Heart right ventricle (tissue), 16 donors: ENCODE measurements around the gene SPNS2. TPM values are rescaled to one million over a fixed set of nuclear protein-coding genes. Genes with fewer than 3 reads are reported as not detected.

ENCODE experiments used
- ATAC-seq, 8 donors: fragments of 200-7000 bp; cut with Tn5 transposase; one replicate each; pipeline ENCODE4 v1.9.1; 2020; ENCODE audit warnings: mild to moderate bottlenecking in 8 of 8, moderate library complexity in 8 of 8, moderate number of reproducible peaks in 1 of 8
- DNase-seq, 2 donors: peaks; one replicate each; pipeline ENCODE4 v3.0.0-alpha.2; 2020
- H3K27ac ChIP-seq, 10 donors: fragments of 200-600 bp; sonication (generic) in 2 of 10; one replicate each; pipeline versions ENCODE4 v1.5.0 to v1.8.0; 2020 to 2022; ENCODE audit warnings: mild to moderate bottlenecking in 3 of 10
- H3K27me3 ChIP-seq, 7 donors: fragments of 200-600 bp; one replicate each; pipeline ENCODE4 v1.8.0; 2021 to 2022; ENCODE audit warnings: mild to moderate bottlenecking in 2 of 7
- H3K36me3 ChIP-seq, 9 donors: fragments of 200-600 bp; sonication (generic) in 1 of 9; one replicate each; pipeline versions ENCODE4 v1.5.0 to v1.8.0; 2020 to 2022; ENCODE audit warnings: mild to moderate bottlenecking in 2 of 9
- H3K4me1 ChIP-seq, 9 donors: fragments of 200-600 bp; sonication (generic) in 1 of 9; one replicate each; pipeline versions ENCODE4 v1.5.0 to v1.8.0; 2020 to 2022; ENCODE audit warnings: mild to moderate bottlenecking in 4 of 9
- H3K4me3 ChIP-seq, 10 donors: fragments of 200-600 bp; sonication (generic) in 2 of 10; one replicate each; pipeline versions ENCODE4 v1.5.0 to v1.8.0; 2020 to 2022; ENCODE audit warnings: mild to moderate bottlenecking in 7 of 10, moderate library complexity in 2 of 10
- H3K9me3 ChIP-seq, 11 donors: fragments of 200-600 bp in 10 of 11; sonication (generic) in 2 of 11; one replicate each; pipeline versions ENCODE4 v1.5.0 to v1.8.0; 2013 to 2022; ENCODE audit warnings: mild to moderate bottlenecking in 2 of 11, control low read depth in 1 of 11, moderate library complexity in 1 of 11
- WGBS, 2 donors: extraction: QIAGEN DNeasy Blood & Tissue Kit; methylation state at CpG; one replicate each; pipeline ENCODE4 v1.1.7; 2013; ENCODE audit warnings: inconsistent platforms in 1 of 2; 5-methylcytosine and 5-hydroxymethylcytosine counted together
- intact Hi-C, 10 donors: fragments of 100-400 bp; cut with DNase I; formaldehyde crosslinking; loops; one replicate each; pipeline versions ENCODE4 v1.11.1 to v1.14.2; 2022
- polyA plus RNA-seq, 2 donors: library from polyadenylated mRNA; stranded (reverse); fragments of 200-250 nt; gene quantifications; one replicate each; pipeline ENCODE4 v1.2.3, GENCODE V29; 2013
- total RNA-seq, 10 donors: library from RNA; stranded (reverse); fragmentation: NEBNext Ultra II Directional in 3 of 10; extraction: Animal tissue kit (Norgen Biotek cat#: 25700) in 3 of 10; gene quantifications; one replicate each; pipeline versions ENCODE4 v1.2.1 to v1.2.4, GENCODE V29; 2021 to 2023
- TF ChIP-seq, protein P1 (sequence below), 9 donors: fragments of 200-600 bp; sonication (generic) in 2 of 9; IDR thresholded peaks; one replicate each; pipeline versions ENCODE4 v1.5.0 to v1.8.0; 2021 to 2022; ENCODE audit warnings: antibody characterized with exemption in 9 of 9, mild to moderate bottlenecking in 5 of 9, moderate library complexity in 1 of 9
- donor health status: Arrhythmogenic right ventricular cardiomyopathy.
- donor health status: ischemic (EF 13 %, LVEDD 7.1; RV severe dilation, severe dysfunction).
- donor health status: healthy with polysubstance abuse.
- donor health status: DM: no; HTN: yes; CAD: no.
- donor health status: DM: no; HTN: no; CAD: no.
- donor health status: ischemic (EF 25% LVEDD 6.9; RV normal size, moderate dysfunction).
- donor health status: ischemic (EF 25% LVEDD 5.7; RV mildly dilated, moderate dysfunction).
- donor health status: healthy.
- donor health status: DM: yes; HTN: yes; CAD: no.
- donor health status: Ischemic cardiomyopathy.
- donor health status: ischemic (EF 35%, LVEDD 5.7; RV mildly dilated, moderate dysfunction).
- donor health status: nonischemic (EF 11% LVEDD 7.7; RV severe dilation, severe dysfunction).
- donor health status: DM: yes; HTN: yes; CAD: no.
- donor health status: PGD.
- donor health status: ischemic (EF 29% LVEDD 5.4; RV normal size, mild dysfunction).
- donor health status: nonischemic (EF 23%, LVEDD 6.1; RV moderate dilation, normal function).

The SPNS2 gene
- total and polyA plus RNA-seq, 12 donors: 4.5 to 27.7 (median 9.8) TPM

DNA sequence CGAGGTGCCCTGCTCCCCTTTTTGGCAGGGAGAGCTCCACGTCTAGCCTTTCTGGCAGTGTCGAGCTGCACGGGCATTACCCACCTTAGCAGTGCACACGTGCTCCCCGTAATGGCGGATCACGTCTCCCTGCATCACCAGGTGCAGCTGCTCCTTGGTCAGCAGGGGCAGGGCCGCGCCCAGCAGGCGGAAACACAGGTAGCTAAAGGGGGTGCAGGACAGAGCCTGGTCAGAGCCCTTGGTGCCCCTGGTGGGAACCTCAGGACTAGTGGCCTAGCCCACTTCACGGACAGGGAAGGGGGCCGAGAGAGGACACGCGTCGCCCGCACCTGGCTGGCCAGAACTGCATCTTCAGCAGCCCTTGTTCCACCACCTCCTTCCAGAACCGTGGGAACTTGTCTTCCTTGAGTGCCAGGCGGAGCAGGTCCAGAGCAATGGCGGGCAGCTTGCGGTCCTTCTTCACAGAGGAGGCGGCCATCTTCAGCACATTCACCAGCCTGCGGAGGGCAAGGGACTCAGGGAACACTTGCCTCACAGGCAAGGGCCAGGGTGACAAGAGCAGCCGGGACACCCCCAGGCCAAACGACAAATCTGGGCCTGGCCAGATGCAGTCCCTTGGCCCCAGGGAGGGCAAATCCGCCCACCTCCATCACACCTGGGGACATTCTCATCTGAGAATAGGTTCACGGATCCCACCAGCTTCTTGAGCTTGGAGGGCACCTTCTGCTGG lies 53.3 kb downstream of the SPNS2 start:
- H3K27ac ChIP-seq: no peak overlapping the region
- peaks cover 7 to 24% (median 21%) of the 10 kb centered on the region in 9 donors for H3K4me1 ChIP-seq
- ATAC-seq (no peak), DNase-seq (no peak)
- H3K27me3 ChIP-seq: no peaks in the 10 kb centered on the region
- H3K36me3 ChIP-seq: peaks cover 0 to 72% (median 40%) of the 10 kb centered on the region in 9 donors
- no peaks in the 10 kb centered on the region for H3K9me3 ChIP-seq
- no peak overlapping the region for H3K4me3 ChIP-seq
- 95% methylated on average over 27 of the region's 27 CpGs for WGBS, 2 donors
- TF ChIP-seq, protein P1, sequence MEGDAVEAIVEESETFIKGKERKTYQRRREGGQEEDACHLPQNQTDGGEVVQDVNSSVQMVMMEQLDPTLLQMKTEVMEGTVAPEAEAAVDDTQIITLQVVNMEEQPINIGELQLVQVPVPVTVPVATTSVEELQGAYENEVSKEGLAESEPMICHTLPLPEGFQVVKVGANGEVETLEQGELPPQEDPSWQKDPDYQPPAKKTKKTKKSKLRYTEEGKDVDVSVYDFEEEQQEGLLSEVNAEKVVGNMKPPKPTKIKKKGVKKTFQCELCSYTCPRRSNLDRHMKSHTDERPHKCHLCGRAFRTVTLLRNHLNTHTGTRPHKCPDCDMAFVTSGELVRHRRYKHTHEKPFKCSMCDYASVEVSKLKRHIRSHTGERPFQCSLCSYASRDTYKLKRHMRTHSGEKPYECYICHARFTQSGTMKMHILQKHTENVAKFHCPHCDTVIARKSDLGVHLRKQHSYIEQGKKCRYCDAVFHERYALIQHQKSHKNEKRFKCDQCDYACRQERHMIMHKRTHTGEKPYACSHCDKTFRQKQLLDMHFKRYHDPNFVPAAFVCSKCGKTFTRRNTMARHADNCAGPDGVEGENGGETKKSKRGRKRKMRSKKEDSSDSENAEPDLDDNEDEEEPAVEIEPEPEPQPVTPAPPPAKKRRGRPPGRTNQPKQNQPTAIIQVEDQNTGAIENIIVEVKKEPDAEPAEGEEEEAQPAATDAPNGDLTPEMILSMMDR (IDR thresholded peaks at IDR 0.05): no peak
- intact Hi-C loops: loop anchor here in 1 of 10 donors (10.0 kb wide), 1 partner anchor 57 kb away; the partner anchor contains the start of gene SPNS2

DNA sequence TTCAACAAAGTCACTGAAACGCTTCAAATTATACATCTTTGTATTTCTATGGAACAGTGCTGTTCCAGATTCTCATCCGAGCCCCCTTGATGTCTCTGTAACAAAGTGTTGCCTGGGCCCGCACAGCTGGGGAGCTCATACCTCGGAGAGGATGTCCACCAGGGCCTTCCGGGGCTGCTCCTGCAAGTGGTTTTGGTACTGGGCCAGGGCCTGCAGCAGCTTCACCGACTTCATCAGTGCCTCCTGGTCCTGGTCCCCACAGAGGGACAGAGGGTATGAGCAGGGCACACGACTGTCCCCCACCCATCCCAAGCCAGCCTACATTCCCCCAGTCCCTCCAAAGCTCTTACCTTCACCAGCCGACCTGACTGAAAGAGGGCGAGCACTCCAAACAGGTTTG lies 55.0 kb downstream of the SPNS2 start:
- ATAC-seq: no peak
- H3K4me3 ChIP-seq: no peak overlapping the region
- 71 to 72% methylated on average over 9 of the region's 9 CpGs for WGBS, 2 donors
- TF ChIP-seq, protein P1 (IDR thresholded peaks at IDR 0.05): no peak
- H3K4me1 ChIP-seq: peaks cover 7 to 24% (median 21%) of the 10 kb centered on the region in 9 donors
- no peak for DNase-seq
- H3K36me3 ChIP-seq: peaks cover 0 to 55% (median 28%) of the 10 kb centered on the region in 9 donors
- intact Hi-C loops: loop anchor here in 1 of 10 donors (10.0 kb wide), 1 partner anchor 59 kb away; the partner anchor contains the start of gene SPNS2
- no peaks in the 10 kb centered on the region for H3K27me3 ChIP-seq
- H3K9me3 ChIP-seq: no peaks in the 10 kb centered on the region
- H3K27ac ChIP-seq: no peak overlapping the region

DNA sequence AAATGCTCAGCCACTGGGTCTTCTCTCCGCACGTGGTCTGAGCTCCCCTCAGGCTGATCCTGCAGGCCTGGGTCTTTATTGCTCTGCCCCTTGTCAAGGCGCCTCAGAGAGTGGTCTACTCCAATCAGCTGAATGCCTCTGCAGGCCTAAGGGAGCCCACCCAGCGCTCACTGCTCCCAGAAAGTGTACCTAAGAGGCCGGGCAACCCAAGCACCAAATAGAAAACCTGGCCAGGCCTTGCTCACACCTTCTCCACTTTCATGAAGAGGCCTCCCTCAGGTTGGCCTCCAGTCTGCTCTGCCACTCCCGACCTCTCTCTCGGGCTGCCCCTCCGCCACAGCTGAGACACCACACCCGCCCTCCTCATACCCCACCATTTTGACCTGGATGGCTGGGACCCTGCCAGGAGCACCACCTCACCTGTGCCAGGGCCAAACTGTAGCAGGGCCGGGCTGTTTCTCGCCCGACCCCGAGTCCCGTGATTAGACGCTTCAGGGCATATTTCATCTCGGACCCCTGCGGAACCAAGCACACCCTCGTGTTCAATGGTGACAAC lies 55.8 kb downstream of the SPNS2 start:
- peaks cover 0 to 47% (median 22%) of the 10 kb centered on the region in 9 donors for H3K36me3 ChIP-seq
- peak overlapping the region in 9 of 10 donors; percentile 78 to 92 (median 88) for H3K27ac ChIP-seq
- H3K27me3 ChIP-seq: no peaks in the 10 kb centered on the region
- TF ChIP-seq, protein P1 (IDR thresholded peaks at IDR 0.05): no peak
- ATAC-seq: peak in 2 of 8 donors; percentile 1 to 23
- peak overlapping the region; percentile 44 to 96 (median 78) for H3K4me3 ChIP-seq
- no peaks in the 10 kb centered on the region for H3K9me3 ChIP-seq
- H3K4me1 ChIP-seq: peaks cover 7 to 24% (median 21%) of the 10 kb centered on the region in 9 donors
- intact Hi-C loops: loop anchor here in 1 of 10 donors (10.0 kb wide), 1 partner anchor 60 kb away; the partner anchor contains the start of gene SPNS2
- 19% methylated on average over 18 of the region's 18 CpGs for WGBS, 2 donors
- no peak for DNase-seq

DNA sequence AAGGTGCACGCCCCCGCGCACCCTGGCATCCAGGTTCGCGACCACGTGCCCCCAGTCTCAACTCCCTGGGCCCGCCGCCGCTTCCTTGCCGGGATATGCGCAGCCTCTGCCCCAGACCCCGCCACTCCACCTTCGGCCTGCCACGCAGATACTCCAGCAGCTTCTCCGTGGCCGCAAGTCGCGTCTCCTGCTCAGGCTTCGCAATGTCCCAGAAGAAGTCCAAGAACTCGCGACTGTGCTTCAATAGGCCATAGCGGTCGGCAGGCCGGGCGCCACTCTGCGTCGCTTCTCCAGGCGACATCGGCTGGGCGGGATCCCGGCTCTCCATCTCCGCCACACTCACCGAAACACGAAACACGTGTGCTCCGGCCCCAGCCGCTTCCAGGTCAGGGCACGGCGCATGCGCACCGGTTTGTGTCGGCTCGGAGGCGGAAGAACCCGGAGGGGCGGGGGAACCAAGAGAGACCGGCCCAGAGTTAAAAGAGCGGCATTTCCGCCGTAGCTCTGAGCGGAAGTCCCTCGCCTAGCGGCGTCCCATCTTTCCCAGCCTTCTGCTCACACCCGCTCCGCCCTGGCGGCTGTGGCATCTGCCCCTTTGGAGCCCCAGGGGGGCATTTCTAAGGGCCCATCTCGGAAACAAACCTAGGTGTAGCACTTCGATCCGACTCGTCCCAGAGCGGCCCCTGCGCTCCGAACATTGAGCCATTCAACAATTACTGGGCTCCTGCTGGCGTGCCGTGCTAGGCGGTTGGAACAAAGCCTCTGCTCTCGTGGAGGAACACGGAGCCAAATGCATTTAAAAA lies 56.5 kb downstream of the SPNS2 start, which contains the start of gene MYBBP1A:
Gene MYBBP1A (minus strand): TSS at position 388 of the 803 bp plus-strand sequence. CDS start 60 bp downstream, at position 328.
- peaks cover 0 to 40% (median 18%) of the 10 kb centered on the region in 9 donors for H3K36me3 ChIP-seq
- peak; percentile 97 to 98 for DNase-seq
- H3K9me3 ChIP-seq: no peaks in the 10 kb centered on the region
- H3K27ac ChIP-seq: peak within 1 kb of the TSS; percentile 49 to 92 (median 88)
- H3K4me1 ChIP-seq: peaks cover 7 to 24% (median 21%) of the 10 kb centered on the region in 9 donors
- peak; percentile 89 to 98 (median 96) for ATAC-seq
- H3K27me3 ChIP-seq: no peaks in the 10 kb centered on the region
- intact Hi-C loops: loop anchor here in 3 of 10 donors (5.0 to 10.0 kb wide), 2 partner anchors 60 to 133 kb away; partner anchors contain the start of gene SPNS2 (in 1 of the 3)
- peak within 1 kb of the TSS; percentile 44 to 96 (median 78) for H3K4me3 ChIP-seq
- WGBS, 2 donors: 0% methylated on average over 69 of the region's 69 CpGs
- TF ChIP-seq, protein P1 (IDR thresholded peaks at IDR 0.05): peak in 7 of 9 donors; percentile 2 to 52 (median 39)
